GM21447 (cell line): Measurements from ENCODE around the gene DTD1.
"Not testable (repeated sequence)": the region's sequence is repeated elsewhere in the genome, so short reads cannot be mapped to it uniquely, and the experiment has no call there.

ENCODE experiments used
- ATAC-seq: cut with Tn5 transposase; IDR thresholded peaks from one replicate; pipeline ENCODE4 v1.9.1; 2021; ENCODE audit not compliant: unreplicated experiment

DTD1 gene

GRCh38 chr20:18738055-18738454 lies 150.2 kb downstream of the DTD1 start:
- ATAC-seq = no peak

DNA sequence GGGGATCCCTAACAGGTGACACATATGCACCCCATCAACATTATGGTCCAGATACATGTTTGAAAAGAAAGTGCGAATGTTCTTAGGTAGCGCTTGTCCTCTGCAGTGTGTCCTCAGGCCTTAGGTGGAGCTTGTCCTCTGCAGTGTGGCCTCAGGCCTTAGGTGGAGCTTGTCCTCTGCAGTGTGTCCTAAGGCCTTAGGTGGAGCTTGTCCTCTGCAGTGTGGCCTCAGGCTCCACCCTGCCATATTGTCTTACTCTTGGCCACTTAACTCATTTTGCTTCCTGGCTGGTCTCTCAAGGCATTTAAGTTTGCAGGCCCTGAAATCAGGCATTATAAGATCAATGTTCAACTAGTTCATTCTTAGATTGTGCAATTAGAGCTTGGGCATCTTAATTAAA lies 151.0 kb downstream of the DTD1 start:
- ATAC-seq = no peak

GRCh38 chr20:18739751-18740166 lies 151.9 kb downstream of the DTD1 start:
- no peak for ATAC-seq

DNA sequence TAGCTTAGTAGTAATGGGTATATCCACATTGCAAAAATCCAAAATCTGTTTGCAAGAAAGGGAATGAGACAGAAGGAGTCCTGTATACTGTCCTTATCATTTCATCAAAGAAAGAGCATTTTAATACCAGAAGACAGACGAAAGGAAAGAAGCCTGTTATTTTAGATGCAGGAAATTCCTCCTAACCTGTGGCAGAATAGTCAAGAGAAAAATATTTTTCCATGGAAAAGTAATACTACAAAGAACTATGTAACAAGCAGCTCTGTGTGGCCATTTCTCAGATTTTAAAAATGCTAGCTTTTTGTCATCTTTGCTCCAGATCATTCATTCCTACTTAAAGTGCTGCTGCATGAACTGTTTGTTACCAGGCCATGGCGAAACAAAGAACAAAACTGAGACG lies 152.9 kb downstream of the DTD1 start:
- no peak for ATAC-seq

- ATAC-seq = no peak
Measured at GRCh38 chr20:18742841-18743240, 155.0 kb downstream of the DTD1 start.

GRCh38 chr20:18743665-18744440 lies 156.0 kb downstream of the DTD1 start:
- no peak for ATAC-seq

DNA sequence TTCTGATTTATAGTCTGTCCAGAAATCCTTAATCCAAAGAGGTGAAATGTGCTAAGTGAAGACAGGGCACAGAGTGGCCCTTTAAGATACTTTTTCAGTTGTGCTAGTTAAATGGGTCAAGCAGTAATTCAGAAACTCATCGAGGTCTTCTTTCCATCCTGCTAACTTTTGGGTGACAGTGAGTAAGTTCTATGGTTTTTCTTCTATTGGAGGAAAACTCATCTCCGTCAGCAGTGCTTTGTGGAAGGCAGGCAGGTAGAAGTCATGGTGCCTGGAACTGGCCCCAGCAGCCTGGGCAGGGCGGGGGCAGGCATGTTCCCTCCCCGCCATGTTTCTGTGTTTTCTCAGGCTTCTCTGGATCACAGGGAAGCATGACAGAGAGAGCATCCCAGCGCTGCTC lies 159.2 kb downstream of the DTD1 start:
- no peak for ATAC-seq

DNA sequence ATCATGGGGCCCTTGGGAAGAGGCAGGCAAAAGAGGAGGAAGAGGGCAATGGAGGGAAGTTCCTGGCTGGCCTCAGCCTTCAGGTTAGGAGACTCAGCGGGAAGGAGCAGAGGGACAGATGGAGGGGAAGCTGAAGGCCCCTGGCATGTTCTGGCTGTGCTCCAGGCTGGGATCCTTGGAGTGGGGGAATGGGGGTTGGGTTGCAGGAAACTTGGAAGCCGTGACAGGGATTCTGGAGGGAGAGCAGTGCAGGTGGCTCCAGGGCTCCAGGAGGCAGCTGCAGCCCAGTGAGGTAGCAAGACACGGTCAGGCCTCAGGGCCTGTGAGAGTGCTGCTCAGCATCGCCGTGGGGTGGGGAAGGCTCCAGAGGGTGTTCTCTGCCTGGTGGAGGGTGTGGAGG lies 161.1 kb downstream of the DTD1 start:
- ATAC-seq = no peak

- no peak for ATAC-seq
Measured at GRCh38 chr20:18749528-18749927, 161.7 kb downstream of the DTD1 start.

- ATAC-seq = no peak
Measured at GRCh38 chr20:18750735-18751134, 162.9 kb downstream of the DTD1 start.

DNA sequence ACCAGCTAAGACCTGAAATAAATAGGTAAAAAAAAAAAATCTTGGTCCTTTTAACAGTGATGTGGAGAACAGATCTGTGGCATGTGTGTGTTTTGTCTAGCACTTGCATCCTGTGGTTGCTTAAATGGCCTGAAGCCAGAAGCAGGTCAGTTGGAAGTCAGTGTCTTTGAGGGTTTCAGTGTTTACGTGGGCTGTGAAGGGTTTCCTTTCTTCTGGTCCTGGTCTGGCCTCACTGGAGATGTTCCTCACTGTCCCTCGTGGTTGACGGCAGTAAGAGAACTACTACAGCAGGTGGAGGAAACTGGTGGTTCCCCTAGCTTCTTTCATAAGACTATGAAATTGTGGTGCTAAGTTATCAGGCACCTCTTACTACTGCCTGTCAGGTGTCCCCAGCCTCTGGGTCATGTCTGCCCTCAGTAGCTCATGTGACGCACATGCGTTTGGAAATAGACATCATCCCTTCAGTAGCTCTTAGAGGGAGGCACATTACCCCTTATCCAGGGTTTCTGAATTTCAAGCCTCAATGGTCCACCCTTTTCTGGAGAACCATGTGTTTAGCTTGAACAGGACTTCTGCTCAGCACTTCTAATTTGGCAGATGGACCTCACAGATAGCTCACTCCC lies 166.3 kb downstream of the DTD1 start:
- ATAC-seq = peak; percentile 99

DNA sequence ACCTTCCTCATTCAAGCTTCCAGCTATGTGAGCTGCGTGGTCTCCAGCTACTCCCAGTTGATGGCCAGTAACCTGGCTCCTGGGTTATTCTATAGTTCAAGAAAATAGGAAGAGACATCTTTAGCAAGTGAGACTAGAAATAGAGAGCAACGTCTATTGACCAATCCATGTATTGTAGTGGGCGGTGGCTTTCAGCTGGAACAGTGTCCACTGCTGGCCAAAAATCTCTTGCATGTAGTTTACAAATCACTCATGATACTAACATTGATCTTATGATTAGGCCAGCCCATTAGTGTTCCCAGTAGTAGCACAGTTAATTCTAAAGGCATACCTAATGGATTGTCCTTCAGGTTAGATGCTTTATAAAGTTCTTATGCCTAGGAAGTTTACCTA lies 166.8 kb downstream of the DTD1 start:
- no peak for ATAC-seq

DNA sequence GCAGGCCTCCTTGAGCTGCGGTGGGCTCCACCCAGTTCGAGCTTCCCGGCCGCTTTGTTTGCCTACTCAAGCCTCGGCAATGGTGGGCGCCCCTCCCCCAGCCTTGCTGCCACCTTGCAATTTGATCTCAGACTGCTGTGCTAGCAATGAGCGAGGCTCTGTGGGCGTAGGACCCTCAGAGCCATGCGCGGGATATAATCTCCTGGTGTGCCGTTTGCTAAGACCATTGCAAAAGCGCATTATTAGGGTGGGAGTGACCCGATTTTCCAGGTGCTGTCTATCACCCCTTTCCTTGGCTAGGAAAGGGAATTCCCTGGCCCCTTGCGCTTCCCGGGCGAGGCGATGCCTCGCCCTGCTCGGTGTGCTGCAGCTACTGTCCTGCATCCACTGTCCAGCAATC lies 173.0 kb downstream of the DTD1 start:
- ATAC-seq = not testable (repeated sequence)

DNA sequence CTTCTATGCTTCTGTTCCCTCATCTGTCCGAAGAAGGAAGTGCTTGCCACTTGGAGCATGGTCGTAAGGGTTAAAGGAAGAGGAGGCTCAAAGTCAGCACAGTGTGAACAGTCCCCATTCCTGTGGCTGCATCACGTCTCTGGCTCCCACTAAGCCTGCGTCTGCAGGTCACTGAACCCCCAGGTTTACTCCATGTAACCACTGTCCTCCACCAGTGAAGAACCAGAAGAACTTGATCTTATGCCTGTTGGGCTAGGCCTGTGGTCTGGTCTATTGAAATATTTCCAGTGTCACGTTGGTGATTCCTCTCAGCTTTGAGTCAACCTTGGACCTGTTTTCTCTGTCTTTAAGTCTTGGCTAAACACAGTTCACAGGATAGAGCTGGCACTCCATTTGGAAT lies 179.8 kb downstream of the DTD1 start:
- ATAC-seq = no peak

DNA sequence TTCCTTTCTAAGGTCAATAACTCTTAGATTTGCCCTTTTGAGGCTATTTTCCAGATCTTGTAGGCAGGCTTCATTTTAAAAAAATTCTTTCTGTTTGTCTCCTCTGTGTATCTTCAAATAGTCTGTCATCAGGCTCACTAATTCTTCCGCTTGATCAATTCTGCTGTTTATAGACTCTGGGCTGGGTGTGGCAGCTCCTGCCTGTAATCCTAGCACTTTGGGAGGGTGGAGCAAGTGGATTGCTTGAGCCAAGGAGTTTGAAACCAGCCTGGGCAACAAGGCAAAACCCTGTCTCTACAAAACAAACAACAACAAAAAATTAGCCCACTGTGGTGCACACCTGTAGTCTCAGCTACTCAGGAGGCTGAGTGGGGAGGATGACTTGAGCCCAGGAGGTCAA lies 185.7 kb downstream of the DTD1 start:
- ATAC-seq = no peak

DNA sequence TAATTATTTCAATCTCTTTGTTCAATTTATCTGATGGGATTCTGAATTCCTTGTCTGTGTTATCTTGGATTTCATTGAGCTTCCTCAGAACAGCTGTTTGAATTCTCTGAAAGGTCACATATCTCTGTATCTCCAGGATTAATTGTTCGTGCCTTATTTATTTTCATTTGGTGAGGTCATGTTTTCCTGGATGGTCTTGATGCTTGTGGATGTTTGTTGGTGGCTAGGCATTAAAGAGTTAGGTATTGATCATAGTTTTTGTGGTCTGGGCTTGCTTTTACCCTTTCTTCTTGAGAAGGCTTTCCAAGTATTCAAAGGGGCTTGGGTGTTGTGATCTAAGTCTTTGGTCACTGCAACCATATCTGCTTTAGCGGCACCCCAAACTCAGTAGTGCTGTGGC lies 186.4 kb downstream of the DTD1 start:
- no peak for ATAC-seq

GRCh38 chr20:18775633-18776032 lies 187.8 kb downstream of the DTD1 start:
- no peak for ATAC-seq

DNA sequence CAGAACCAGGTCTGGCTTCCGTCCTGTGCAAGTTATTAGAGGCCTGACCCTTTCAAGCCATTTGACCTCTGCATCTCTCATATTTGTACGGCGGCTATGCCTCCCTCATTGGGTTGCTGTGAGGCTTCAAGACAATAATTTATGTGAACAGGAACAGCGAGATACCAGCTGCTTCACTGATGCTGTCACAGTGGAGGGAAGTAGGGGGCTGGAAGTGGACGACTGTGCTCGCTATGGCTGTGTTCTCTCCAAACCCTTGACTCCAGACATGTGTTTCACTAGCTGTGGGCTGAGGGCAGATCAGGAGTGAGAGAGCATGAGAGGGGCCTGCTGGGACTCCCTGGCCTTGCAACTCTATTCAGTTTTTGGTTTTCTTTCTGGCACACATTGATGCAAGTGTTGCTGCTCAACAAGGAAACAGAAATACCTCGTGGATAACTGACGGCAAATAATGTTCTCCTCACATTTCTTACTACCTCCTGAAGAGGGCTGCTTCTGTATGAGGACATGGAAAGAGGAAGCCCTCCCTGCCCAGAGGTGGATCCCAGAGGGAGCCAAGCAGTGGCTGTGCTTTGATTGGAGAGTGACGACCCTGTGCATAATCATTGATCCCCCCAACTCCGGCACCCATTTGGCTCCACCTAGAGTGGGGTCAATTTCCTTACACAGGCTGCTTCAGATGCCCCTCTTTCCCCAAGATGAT lies 191.0 kb downstream of the DTD1 start:
- ATAC-seq = no peak

DNA sequence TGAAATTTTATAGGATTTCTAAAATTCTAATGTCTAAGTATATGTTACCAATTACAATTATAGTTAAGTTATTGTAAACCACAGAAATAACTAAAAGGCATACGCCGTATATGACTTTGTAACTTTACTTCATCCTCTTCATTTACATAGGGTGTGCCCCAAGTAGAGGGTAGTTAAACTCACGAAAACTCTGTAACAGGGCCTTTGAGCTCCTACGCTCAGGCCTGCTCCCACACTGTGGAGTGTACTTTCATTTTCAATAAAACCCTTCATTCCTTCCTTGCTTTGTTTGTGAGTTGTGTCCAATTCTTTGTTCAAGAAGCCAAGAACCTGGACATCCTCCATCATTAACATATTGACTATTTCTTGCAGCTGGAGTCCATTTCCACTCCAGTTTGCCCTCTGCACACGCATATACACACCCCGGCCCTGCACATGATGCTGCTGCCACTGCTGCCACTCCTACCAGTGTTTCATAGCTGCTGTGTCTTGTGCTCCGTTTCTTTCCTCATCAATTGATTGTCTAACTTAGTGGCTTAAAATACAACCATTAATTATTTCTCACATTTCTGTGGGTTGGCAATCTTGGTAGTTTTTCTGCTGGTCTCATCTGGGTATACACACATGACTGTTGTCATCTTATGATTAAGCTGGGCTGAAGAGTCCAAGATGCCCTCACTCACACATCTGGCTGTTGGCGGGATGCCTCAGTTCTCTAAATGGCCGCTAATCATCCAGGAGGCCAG lies 192.7 kb downstream of the DTD1 start:
- ATAC-seq = no peak

DNA sequence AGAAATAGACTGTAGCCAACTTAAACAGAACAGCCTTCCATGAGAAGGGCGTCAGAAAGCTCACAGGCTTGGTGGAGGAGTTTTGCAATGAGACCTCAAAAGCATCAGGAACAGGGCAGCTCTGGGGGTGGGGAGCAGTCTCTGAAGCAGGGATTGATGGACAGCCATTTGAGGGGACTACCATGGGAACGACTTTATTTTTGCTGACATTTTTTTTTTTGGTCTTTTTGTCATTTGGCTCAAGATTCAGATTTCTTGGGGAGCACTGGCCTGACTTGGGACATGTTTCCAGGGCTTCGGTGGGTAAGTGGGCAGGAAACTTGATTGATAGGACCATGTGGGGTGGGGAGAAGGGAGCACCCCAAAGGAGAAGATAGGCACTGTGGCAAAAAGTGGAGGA lies 193.7 kb downstream of the DTD1 start:
- no peak for ATAC-seq

DNA sequence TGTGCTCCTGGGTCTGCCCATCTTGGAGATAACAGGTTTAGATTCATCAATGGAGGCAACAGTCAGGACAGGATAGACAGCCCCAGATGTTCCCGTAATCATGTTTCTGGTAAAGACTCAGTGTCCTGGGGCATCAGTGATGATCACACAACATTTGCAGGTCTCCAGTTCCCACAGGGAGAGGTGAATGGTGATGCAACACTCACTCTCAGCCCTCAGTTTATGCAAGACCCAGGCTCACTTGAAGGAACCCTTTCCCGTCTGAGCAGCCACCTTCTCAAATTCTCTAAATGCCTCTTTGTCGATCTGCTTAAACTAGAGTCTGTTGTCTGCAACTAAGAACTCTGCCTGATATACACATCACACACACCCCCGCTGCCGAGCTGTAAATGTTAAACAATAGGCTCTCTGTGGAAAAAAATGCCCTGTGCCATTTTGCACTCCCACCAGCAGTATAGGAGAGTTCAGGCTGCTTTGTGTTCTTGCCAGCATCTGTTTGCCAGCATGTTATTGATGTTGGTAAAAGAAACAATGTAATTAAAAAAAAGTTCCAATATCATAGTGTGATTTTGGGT lies 195.6 kb downstream of the DTD1 start:
- ATAC-seq = no peak
